ENCODE data around the gene SERPINB13. TPM values are rescaled to one million over a fixed set of nuclear protein-coding genes. Genes with fewer than 3 reads are reported as not detected.

SERPINB13 gene
- total RNA-seq: not detected in 2 replicates

GRCh38 chr18:63586966-63587365 is at the start of gene SERPINB13:
TSS of gene SERPINB13 (plus strand) at chr18:63587343. CDS start at chr18:63588668, 1,325 bp downstream.

GRCh38 chr18:63542069-63542468 is 45.1 kb upstream of the SERPINB13 start, which contains the start of gene SERPINB12:
TSS of gene SERPINB12 (plus strand) at chr18:63542369. CDS start at chr18:63556160, 13,791 bp downstream.

GRCh38 chr18:63644142-63644541 is 57.0 kb downstream of the SERPINB13 start, which contains the start of gene SERPINB4:
TSS of gene SERPINB4 (minus strand) at chr18:63644256. CDS start at chr18:63643577, 679 bp downstream.

Other genes starting within 250 kb of the SERPINB13 start
- 29.6 and 30.4 TPM in 2 replicates for gene KDSR, start 220.1 kb upstream of the SERPINB13 start, total RNA-seq
- 25.7 and 36.1 TPM in 2 replicates for gene VPS4B, start 164.9 kb upstream of the SERPINB13 start, total RNA-seq
- gene SERPINB5, start 110.4 kb upstream of the SERPINB13 start, total RNA-seq: 1.0 and 1.8 TPM in 2 replicates
- not detected in 2 replicates for gene SERPINB12, start 45.0 kb upstream of the SERPINB13 start, total RNA-seq
- gene SERPINB4, start 56.9 kb downstream of the SERPINB13 start, total RNA-seq: 0.64 TPM in 1 of 2 replicates, not detected in the other
- under 0.01 TPM in 1 of 2 replicates, not detected in the other for gene SERPINB3, start 74.5 kb downstream of the SERPINB13 start, total RNA-seq
- gene SERPINB11, start 115.6 kb downstream of the SERPINB13 start, total RNA-seq: not detected in 2 replicates
- gene SERPINB7, start 188.1 kb downstream of the SERPINB13 start, total RNA-seq: 0.91 TPM in 1 of 2 replicates, not detected in the other